HepG2 (cell line): Measurements from ENCODE around the gene PTGIS. TPM values are rescaled to one million over a fixed set of nuclear protein-coding genes. Genes with fewer than 3 reads are reported as not detected.
A peak's percentile ranks its signal among the peaks of the same experiment; 100 is the strongest.

Experiments used
- AKAP8 ChIP-seq: sonication (generic); formaldehyde crosslinking; IDR thresholded peaks from 2 replicates; pipeline ENCODE4 v1.5.1; 2020; ENCODE audit warnings: mild to moderate bottlenecking, missing genetic modification reagents
- CC2D1A ChIP-seq: sonication (generic); formaldehyde crosslinking; IDR thresholded peaks from 2 replicates; pipeline ENCODE4 v1.8.1; 2023; ENCODE audit warnings: mild to moderate bottlenecking, missing genetic modification reagents
- CENPX ChIP-seq: sonication (generic); formaldehyde crosslinking; IDR thresholded peaks from 2 replicates; pipeline ENCODE4 v1.9.0; 2021; ENCODE audit warnings: mild to moderate bottlenecking, missing genetic modification reagents, moderate library complexity
- DNMT1 ChIP-seq: sonication (generic); formaldehyde crosslinking; IDR thresholded peaks from 2 replicates; pipeline ENCODE4 v1.5.1; 2020; ENCODE audit warnings: mild to moderate bottlenecking, missing genetic modification reagents
- HMG20B ChIP-seq: conservative IDR thresholded peaks from 2 replicates; pipeline ENCODE4 v1.6.1; 2016; ENCODE audit warnings: missing genetic modification reagents, missing compliant biosample characterization
- MAFG ChIP-seq: sonication (generic); formaldehyde crosslinking; IDR thresholded peaks from 2 replicates; pipeline ENCODE4 v1.5.1; 2020; ENCODE audit warnings: mild to moderate bottlenecking, missing genetic modification reagents
- MEIS1 ChIP-seq: sonication (generic); formaldehyde crosslinking; IDR thresholded peaks from 2 replicates; pipeline ENCODE4 v1.9.0; 2021; ENCODE audit warnings: mild to moderate bottlenecking, missing genetic modification reagents, moderate library complexity, borderline replicate concordance
- NONO ChIP-seq, 2 experiments: fragments of 450-650 bp in 1 of 2; sonication (generic) in 1 of 2; formaldehyde crosslinking in 1 of 2; IDR thresholded peaks in 1 of 2; conservative IDR thresholded peaks in 1 of 2; 2 replicates each; pipeline versions ENCODE4 v1.6.1 to v1.8.0; 2017 to 2022; ENCODE audit warnings: mild to moderate bottlenecking in 1 of 2, missing genetic modification reagents in 1 of 2, moderate library complexity in 1 of 2
- SP2 ChIP-seq: sonication (generic); formaldehyde crosslinking; IDR thresholded peaks from 2 replicates; pipeline ENCODE4 v1.5.1; 2020; ENCODE audit warnings: mild to moderate bottlenecking, missing genetic modification reagents
- TBX2 ChIP-seq: sonication (generic); formaldehyde crosslinking; IDR thresholded peaks from 2 replicates; pipeline ENCODE4 v1.5.0; 2020; ENCODE audit warnings: missing genetic modification reagents, mild to moderate bottlenecking, borderline replicate concordance
- ZFP1 ChIP-seq: IDR thresholded peaks from 2 replicates; pipeline ENCODE4 v1.6.1; 2016
- ZNF224 ChIP-seq: sonication (generic); formaldehyde crosslinking; IDR thresholded peaks from 2 replicates; pipeline ENCODE4 v1.5.0; 2020; ENCODE audit warnings: mild to moderate bottlenecking, missing genetic modification reagents
- ZNF354B ChIP-seq: sonication (generic); formaldehyde crosslinking; IDR thresholded peaks from 2 replicates; pipeline ENCODE4 v1.8.0; 2022; ENCODE audit warnings: mild to moderate bottlenecking, missing genetic modification reagents
- ZNF460 ChIP-seq: sonication (generic); formaldehyde crosslinking; IDR thresholded peaks from 2 replicates; pipeline ENCODE4 v1.5.1; 2020; ENCODE audit warnings: missing genetic modification reagents, mild to moderate bottlenecking, borderline replicate concordance
- ZNF678 ChIP-seq: sonication (generic); formaldehyde crosslinking; IDR thresholded peaks from 2 replicates; pipeline ENCODE4 v1.4.0; 2020; ENCODE audit warnings: mild to moderate bottlenecking, missing genetic modification reagents
- ZNF737 ChIP-seq: sonication (generic); formaldehyde crosslinking; IDR thresholded peaks from 2 replicates; pipeline ENCODE4 v1.5.0; 2020; ENCODE audit warnings: missing genetic modification reagents, mild to moderate bottlenecking, borderline replicate concordance
- ZNF749 ChIP-seq: sonication (generic); formaldehyde crosslinking; IDR thresholded peaks from 2 replicates; pipeline ENCODE4 v1.8.0; 2022; ENCODE audit warnings: mild to moderate bottlenecking, missing genetic modification reagents, moderate library complexity, borderline replicate concordance
- polyA plus RNA-seq, 8 experiments: library from polyadenylated mRNA; depleted of rRNA in 3 of 8; stranded (reverse) in 7 of 8; unstranded in 1 of 8; fragments of >200 nt; fragmentation: Illumina TruSeq in 4 of 8; extraction: Trizol in 4 of 8; gene quantifications; 2 replicates each; pipeline versions ENCODE4 v1.2.1 to v1.2.3, GENCODE V29; 2011 to 2016; ENCODE audit warnings: low read depth in 4 of 8, missing spikeins in 1 of 8, mixed read lengths in 1 of 8; ENCODE audit not compliant: insufficient read depth in 1 of 8
- total RNA-seq, 5 experiments: library from RNA; depleted of rRNA; stranded (reverse); fragments of >200 nt; fragmentation: Illumina TruSeq; extraction: Trizol; gene quantifications; 2 replicates each; pipeline ENCODE4 v1.2.3, GENCODE V29; 2016; ENCODE audit warnings: low read depth in 1 of 5
- TF ChIP-seq, protein P1 (sequence below): sonication (generic); formaldehyde crosslinking; conservative IDR thresholded peaks from 2 replicates; pipeline ENCODE4 v1.4.0; 2020; ENCODE audit warnings: missing genetic modification reagents
- TF ChIP-seq, protein P2 (sequence below): sonication (generic); formaldehyde crosslinking; IDR thresholded peaks from 2 replicates; pipeline ENCODE4 v1.8.1; 2023; ENCODE audit warnings: missing genetic modification reagents, mild to moderate bottlenecking, borderline replicate concordance
- TF ChIP-seq, protein P3 (sequence below): sonication (generic); formaldehyde crosslinking; IDR thresholded peaks from 2 replicates; pipeline ENCODE4 v1.9.0; 2021; ENCODE audit warnings: missing genetic modification reagents, mild to moderate bottlenecking, borderline replicate concordance
- TF ChIP-seq, protein P4 (sequence below): sonication (generic); formaldehyde crosslinking; IDR thresholded peaks from 2 replicates; pipeline ENCODE4 v1.4.0; 2020; ENCODE audit warnings: mild to moderate bottlenecking, missing genetic modification reagents, borderline replicate concordance
- TF ChIP-seq, protein P5 (sequence below): sonication (generic); formaldehyde crosslinking; IDR thresholded peaks from 2 replicates; pipeline ENCODE4 v1.4.0; 2020; ENCODE audit warnings: missing genetic modification reagents; ENCODE audit errors: not compliant biosample characterization

Gene PTGIS
- total and polyA plus RNA-seq, 2 of the 13 experiments (the other 11 are each of a cell fraction or from before 2014, with no cell fraction given): not detected

DNA sequence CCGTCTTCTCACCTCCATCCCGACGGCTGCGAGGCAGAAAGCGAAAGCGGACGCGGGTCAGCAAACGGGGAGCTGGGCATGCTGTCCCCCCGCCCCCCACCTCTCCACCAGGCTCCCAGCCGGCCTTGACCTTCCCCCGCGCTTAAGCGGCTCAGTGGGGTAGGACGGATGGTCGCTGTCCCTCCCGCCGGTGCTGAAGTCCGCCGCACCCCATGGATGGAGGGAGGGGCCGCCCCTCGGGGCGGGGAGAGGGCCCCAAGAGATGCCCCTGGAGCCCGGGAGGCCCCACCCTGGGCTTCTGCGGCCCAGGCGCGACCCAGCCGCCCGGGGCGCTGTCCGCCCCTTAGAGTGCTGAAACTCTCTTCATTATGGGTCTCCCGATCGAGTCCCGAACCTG lies 85.3 kb downstream of the PTGIS start, which contains the start of gene KCNB1 (continued):
- TF ChIP-seq ZNF354B (CRISPR knock-in tag): no peak
- peak; percentile 84; the same call in 1 of the 2 replicates for TF ChIP-seq ZNF749 (CRISPR knock-in tag)
- TF ChIP-seq, protein P1, sequence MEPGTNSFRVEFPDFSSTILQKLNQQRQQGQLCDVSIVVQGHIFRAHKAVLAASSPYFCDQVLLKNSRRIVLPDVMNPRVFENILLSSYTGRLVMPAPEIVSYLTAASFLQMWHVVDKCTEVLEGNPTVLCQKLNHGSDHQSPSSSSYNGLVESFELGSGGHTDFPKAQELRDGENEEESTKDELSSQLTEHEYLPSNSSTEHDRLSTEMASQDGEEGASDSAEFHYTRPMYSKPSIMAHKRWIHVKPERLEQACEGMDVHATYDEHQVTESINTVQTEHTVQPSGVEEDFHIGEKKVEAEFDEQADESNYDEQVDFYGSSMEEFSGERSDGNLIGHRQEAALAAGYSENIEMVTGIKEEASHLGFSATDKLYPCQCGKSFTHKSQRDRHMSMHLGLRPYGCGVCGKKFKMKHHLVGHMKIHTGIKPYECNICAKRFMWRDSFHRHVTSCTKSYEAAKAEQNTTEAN (CRISPR knock-in tag): peak; percentile 91
- TF ChIP-seq, protein P2, sequence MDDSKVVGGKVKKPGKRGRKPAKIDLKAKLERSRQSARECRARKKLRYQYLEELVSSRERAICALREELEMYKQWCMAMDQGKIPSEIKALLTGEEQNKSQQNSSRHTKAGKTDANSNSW (CRISPR knock-in tag): peak; percentile 58; the same call in 1 of the 2 replicates
- TF ChIP-seq, protein P3, sequence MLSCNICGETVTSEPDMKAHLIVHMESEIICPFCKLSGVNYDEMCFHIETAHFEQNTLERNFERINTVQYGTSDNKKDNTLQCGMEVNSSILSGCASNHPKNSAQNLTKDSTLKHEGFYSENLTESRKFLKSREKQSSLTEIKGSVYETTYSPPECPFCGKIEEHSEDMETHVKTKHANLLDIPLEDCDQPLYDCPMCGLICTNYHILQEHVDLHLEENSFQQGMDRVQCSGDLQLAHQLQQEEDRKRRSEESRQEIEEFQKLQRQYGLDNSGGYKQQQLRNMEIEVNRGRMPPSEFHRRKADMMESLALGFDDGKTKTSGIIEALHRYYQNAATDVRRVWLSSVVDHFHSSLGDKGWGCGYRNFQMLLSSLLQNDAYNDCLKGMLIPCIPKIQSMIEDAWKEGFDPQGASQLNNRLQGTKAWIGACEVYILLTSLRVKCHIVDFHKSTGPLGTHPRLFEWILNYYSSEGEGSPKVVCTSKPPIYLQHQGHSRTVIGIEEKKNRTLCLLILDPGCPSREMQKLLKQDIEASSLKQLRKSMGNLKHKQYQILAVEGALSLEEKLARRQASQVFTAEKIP (CRISPR knock-in tag): no peak
- TF ChIP-seq ZNF678 (CRISPR knock-in tag): 0 out of 2 replicates have a peak, but pooled peaks have one; percentile 59
- TF ChIP-seq, protein P4, sequence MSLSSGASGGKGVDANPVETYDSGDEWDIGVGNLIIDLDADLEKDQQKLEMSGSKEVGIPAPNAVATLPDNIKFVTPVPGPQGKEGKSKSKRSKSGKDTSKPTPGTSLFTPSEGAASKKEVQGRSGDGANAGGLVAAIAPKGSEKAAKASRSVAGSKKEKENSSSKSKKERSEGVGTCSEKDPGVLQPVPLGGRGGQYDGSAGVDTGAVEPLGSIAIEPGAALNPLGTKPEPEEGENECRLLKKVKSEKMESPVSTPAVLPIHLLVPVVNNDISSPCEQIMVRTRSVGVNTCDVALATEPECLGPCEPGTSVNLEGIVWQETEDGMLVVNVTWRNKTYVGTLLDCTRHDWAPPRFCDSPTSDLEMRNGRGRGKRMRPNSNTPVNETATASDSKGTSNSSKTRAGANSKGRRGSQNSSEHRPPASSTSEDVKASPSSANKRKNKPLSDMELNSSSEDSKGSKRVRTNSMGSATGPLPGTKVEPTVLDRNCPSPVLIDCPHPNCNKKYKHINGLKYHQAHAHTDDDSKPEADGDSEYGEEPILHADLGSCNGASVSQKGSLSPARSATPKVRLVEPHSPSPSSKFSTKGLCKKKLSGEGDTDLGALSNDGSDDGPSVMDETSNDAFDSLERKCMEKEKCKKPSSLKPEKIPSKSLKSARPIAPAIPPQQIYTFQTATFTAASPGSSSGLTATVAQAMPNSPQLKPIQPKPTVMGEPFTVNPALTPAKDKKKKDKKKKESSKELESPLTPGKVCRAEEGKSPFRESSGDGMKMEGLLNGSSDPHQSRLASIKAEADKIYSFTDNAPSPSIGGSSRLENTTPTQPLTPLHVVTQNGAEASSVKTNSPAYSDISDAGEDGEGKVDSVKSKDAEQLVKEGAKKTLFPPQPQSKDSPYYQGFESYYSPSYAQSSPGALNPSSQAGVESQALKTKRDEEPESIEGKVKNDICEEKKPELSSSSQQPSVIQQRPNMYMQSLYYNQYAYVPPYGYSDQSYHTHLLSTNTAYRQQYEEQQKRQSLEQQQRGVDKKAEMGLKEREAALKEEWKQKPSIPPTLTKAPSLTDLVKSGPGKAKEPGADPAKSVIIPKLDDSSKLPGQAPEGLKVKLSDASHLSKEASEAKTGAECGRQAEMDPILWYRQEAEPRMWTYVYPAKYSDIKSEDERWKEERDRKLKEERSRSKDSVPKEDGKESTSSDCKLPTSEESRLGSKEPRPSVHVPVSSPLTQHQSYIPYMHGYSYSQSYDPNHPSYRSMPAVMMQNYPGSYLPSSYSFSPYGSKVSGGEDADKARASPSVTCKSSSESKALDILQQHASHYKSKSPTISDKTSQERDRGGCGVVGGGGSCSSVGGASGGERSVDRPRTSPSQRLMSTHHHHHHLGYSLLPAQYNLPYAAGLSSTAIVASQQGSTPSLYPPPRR (CRISPR knock-in tag): no peak
- peak; percentile 34; the same call in 1 of the 2 replicates for TF ChIP-seq HMG20B (CRISPR knock-in tag)
- TF ChIP-seq ZNF224 (CRISPR knock-in tag): no peak
- TF ChIP-seq ZNF737: no peak
- no peak for TF ChIP-seq SP2 (CRISPR knock-in tag)
- no peak for TF ChIP-seq MAFG (CRISPR knock-in tag)
- TF ChIP-seq CENPX (CRISPR knock-in tag): no peak
- TF ChIP-seq TBX2 (CRISPR knock-in tag): peak; percentile 66
- peak; percentile 55; the same call in 1 of the 2 replicates for TF ChIP-seq ZFP1 (CRISPR knock-in tag)
- TF ChIP-seq, protein P5, sequence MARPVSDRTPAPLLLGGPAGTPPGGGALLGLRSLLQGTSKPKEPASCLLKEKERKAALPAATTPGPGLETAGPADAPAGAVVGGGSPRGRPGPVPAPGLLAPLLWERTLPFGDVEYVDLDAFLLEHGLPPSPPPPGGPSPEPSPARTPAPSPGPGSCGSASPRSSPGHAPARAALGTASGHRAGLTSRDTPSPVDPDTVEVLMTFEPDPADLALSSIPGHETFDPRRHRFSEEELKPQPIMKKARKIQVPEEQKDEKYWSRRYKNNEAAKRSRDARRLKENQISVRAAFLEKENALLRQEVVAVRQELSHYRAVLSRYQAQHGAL (CRISPR knock-in tag): peak; percentile 57
- TF ChIP-seq NONO (IDR thresholded peaks at IDR 0.05): no peak
- peak; percentile 71 for TF ChIP-seq NONO (CRISPR knock-in tag; conservative IDR thresholded peaks at IDR 0.05)
- TF ChIP-seq MEIS1 (CRISPR knock-in tag): no peak
- TF ChIP-seq CC2D1A (CRISPR knock-in tag): no peak
- no peak for TF ChIP-seq DNMT1
- no peak for TF ChIP-seq AKAP8
- no peak for TF ChIP-seq ZNF460 (CRISPR knock-in tag)
